DMS 273 (cell line): ENCODE data around the gene OPRPN.

Source experiments
- DNase-seq: peaks from one replicate; lab custom pipeline; 2025; ENCODE audit not compliant: unreplicated experiment; lab: John Stamatoyannopoulos, UW

Gene OPRPN

GRCh38 chr4:70397580-70397979 is at the start of gene OPRPN:
Gene OPRPN (plus strand): TSS chr4:70397940. CDS start chr4:70399286, 1,346 bp downstream.
- no peak for DNase-seq

- no peak for DNase-seq
Measured at GRCh38 chr4:70356185-70356584, 41.6 kb upstream of the OPRPN start.

- no peak for DNase-seq
Measured at GRCh38 chr4:70359115-70359661, 38.6 kb upstream of the OPRPN start.

GRCh38 chr4:70360460-70360859 is 37.3 kb upstream of the OPRPN start, which contains the start of gene SMR3A:
Gene SMR3A (plus strand): TSS chr4:70360760. CDS start chr4:70362116, 1,356 bp downstream.
- DNase-seq, result no peak

- no peak for DNase-seq
Measured at GRCh38 chr4:70364002-70364401, 33.7 kb upstream of the OPRPN start.

GRCh38 chr4:70365479-70365878 is 32.3 kb upstream of the OPRPN start:
- no peak for DNase-seq

GRCh38 chr4:70367813-70368212 is 29.9 kb upstream of the OPRPN start:
- no peak for DNase-seq

GRCh38 chr4:70371987-70372386 is 25.8 kb upstream of the OPRPN start:
- DNase-seq, result no peak

- DNase-seq, result no peak
Measured at GRCh38 chr4:70372760-70373159, 25.0 kb upstream of the OPRPN start.

- no peak for DNase-seq
Measured at GRCh38 chr4:70380578-70380977, 17.2 kb upstream of the OPRPN start.

GRCh38 chr4:70382691-70383181 is 15.0 kb upstream of the OPRPN start, which contains the start of gene SMR3B:
Gene SMR3B (plus strand): TSS chr4:70383131. CDS start chr4:70384511, 1,380 bp downstream.
- DNase-seq, result no peak

- DNase-seq, result no peak
Measured at GRCh38 chr4:70392057-70392776, 5.5 kb upstream of the OPRPN start.

GRCh38 chr4:70399319-70399718 is 1.6 kb downstream of the OPRPN start:
- no peak for DNase-seq

- DNase-seq, result no peak
Measured at GRCh38 chr4:70402762-70403161, 5.0 kb downstream of the OPRPN start.

- no peak for DNase-seq
Measured at GRCh38 chr4:70405765-70406164, 8.0 kb downstream of the OPRPN start.

- DNase-seq, result no peak
Measured at GRCh38 chr4:70425306-70425705, 27.6 kb downstream of the OPRPN start.

GRCh38 chr4:70426789-70427188 is 29.0 kb downstream of the OPRPN start:
- no peak for DNase-seq

- DNase-seq, result no peak
Measured at GRCh38 chr4:70437197-70437596, 39.5 kb downstream of the OPRPN start.

GRCh38 chr4:70442474-70442873 is 44.7 kb downstream of the OPRPN start:
- DNase-seq, result no peak

GRCh38 chr4:70443329-70443728 is 45.6 kb downstream of the OPRPN start:
- DNase-seq, result no peak

- DNase-seq, result no peak
Measured at GRCh38 chr4:70449220-70449619, 51.5 kb downstream of the OPRPN start.

GRCh38 chr4:70452946-70453345 is 55.2 kb downstream of the OPRPN start:
- DNase-seq, result no peak
